SK-N-MC (cell line): ENCODE results near the gene FIS1.

ENCODE experiments used
- EZH2 ChIP-seq: fragments of 200-600 bp; sonication (generic); IDR thresholded peaks from one replicate; pipeline ENCODE4 v1.6.1; 2017; ENCODE audit warnings: antibody characterized with exemption
- FOXP2 ChIP-seq: optimal IDR thresholded peaks from 2 replicates; pipeline ENCODE3; 2011; ENCODE audit warnings: mild to moderate bottlenecking, moderate library complexity; ENCODE audit not compliant: insufficient read depth; ENCODE audit errors: extremely low read length, control extremely low read depth
- POLR2AphosphoS5 ChIP-seq: IDR thresholded peaks from 2 replicates; pipeline ENCODE4 v1.6.1; 2012; ENCODE audit warnings: mild to moderate bottlenecking, low read depth, low read length, borderline replicate concordance

GRCh38 chr7:101217388-101218235 lies 27.3 kb downstream of the FIS1 start, which contains the start of the genes PLOD3 and ZNHIT1:
- peak; percentile 54 for TF ChIP-seq POLR2AphosphoS5
- no peak for TF ChIP-seq EZH2
- TF ChIP-seq FOXP2: no peak
